Naive thymus-derived CD4-positive, alpha-beta T cell (primary cell): ENCODE measurements around the gene AMOTL1. TPM values are rescaled to one million over a fixed set of nuclear protein-coding genes. Genes with fewer than 3 reads are reported as not detected.

Experiments used
- ATAC-seq: fragments of 150-1000 bp; cut with Tn5 transposase; 2 replicates; pipeline ENCODE4 v1.10.0; 2021; ENCODE audit warnings: mild to moderate bottlenecking, moderate library complexity
- CTCF ChIA-PET: fragments of 350-600 bp; sonication (Branson Sonifier 250); formaldehyde crosslinking; loops from one replicate; lab custom pipeline; 2021; ENCODE audit warnings: antibody characterized with exemption; lab: Charles Lee
- POLR2A ChIA-PET: fragments of 350-600 bp; sonication (Branson Sonifier 250); formaldehyde crosslinking; loops from one replicate; lab custom pipeline; 2021; ENCODE audit warnings: antibody characterized with exemption, inconsistent platforms; lab: Charles Lee
- DNase-seq, 9 donors: peaks; one replicate each; pipeline versions ENCODE4 v3.0.0 to v3.0.0-alpha.2; 2020 to 2022; ENCODE audit warnings: mixed read lengths in 1 of 9
- H3K27ac ChIP-seq: one replicate; pipeline ENCODE4 v1.7.0; 2013; ENCODE audit warnings: mild to moderate bottlenecking, low read depth, low read length, moderate library complexity
- H3K27me3 ChIP-seq, 2 donors: one replicate each; pipeline ENCODE4 v1.7.0; 2013; ENCODE audit warnings: low read length in 2 of 2, mild to moderate bottlenecking in 2 of 2, moderate library complexity in 2 of 2; ENCODE audit not compliant: control insufficient read depth in 2 of 2, insufficient read depth in 2 of 2
- H3K36me3 ChIP-seq, 3 experiments: 1 replicate in 2 of 3; 2 replicates in 1 of 3; pipeline ENCODE4 v1.7.0; 2013; ENCODE audit warnings: low read length in 3 of 3, mild to moderate bottlenecking in 3 of 3, moderate library complexity in 1 of 3; ENCODE audit not compliant: insufficient read depth in 3 of 3, control insufficient read depth in 2 of 3
- H3K4me1 ChIP-seq, 2 donors: one replicate each; pipeline ENCODE4 v1.7.0; 2013; ENCODE audit warnings: low read length in 2 of 2, mild to moderate bottlenecking in 2 of 2, moderate library complexity in 1 of 2; ENCODE audit not compliant: control insufficient read depth in 2 of 2, insufficient read depth in 2 of 2
- H3K4me3 ChIP-seq: 2 replicates; pipeline ENCODE4 v1.7.0; 2013; ENCODE audit warnings: mild to moderate bottlenecking, low read length
- H3K9me3 ChIP-seq, 3 experiments: 1 replicate in 2 of 3; 2 replicates in 1 of 3; pipeline ENCODE4 v1.7.0; 2013; ENCODE audit warnings: low read length in 3 of 3; ENCODE audit not compliant: control insufficient read depth in 2 of 3
- H3K27ac Mint-ChIP-seq, 9 donors: one replicate each; pipeline ENCODE4 v1.8.0; 2020 to 2022; ENCODE audit warnings: mixed read lengths in 9 of 9, mild to moderate bottlenecking in 8 of 9, moderate library complexity in 5 of 9, inconsistent platforms in 2 of 9
- H3K27me3 Mint-ChIP-seq, 5 donors: one replicate each; pipeline ENCODE4 v1.8.0; 2021 to 2022; ENCODE audit warnings: mixed read lengths in 5 of 5, mild to moderate bottlenecking in 1 of 5
- H3K36me3 Mint-ChIP-seq, 5 donors: one replicate each; pipeline ENCODE4 v1.8.0; 2020 to 2022; ENCODE audit warnings: mixed read lengths in 5 of 5, mild to moderate bottlenecking in 3 of 5, inconsistent platforms in 1 of 5
- H3K4me1 Mint-ChIP-seq, 7 donors: one replicate each; pipeline ENCODE4 v1.8.0; 2020 to 2022; ENCODE audit warnings: mixed read lengths in 7 of 7, mild to moderate bottlenecking in 3 of 7, inconsistent platforms in 1 of 7
- H3K4me3 Mint-ChIP-seq, 10 donors: one replicate each; pipeline ENCODE4 v1.8.0; 2020 to 2022; ENCODE audit warnings: mild to moderate bottlenecking in 10 of 10, mixed read lengths in 10 of 10, moderate library complexity in 6 of 10, inconsistent platforms in 2 of 10
- H3K9me3 Mint-ChIP-seq, 11 donors: one replicate each; pipeline ENCODE4 v1.8.0; 2020 to 2022; ENCODE audit warnings: mixed read lengths in 11 of 11, mild to moderate bottlenecking in 4 of 11, inconsistent platforms in 1 of 11, moderate library complexity in 1 of 11
- intact Hi-C, 2 donors: fragments of 100-400 bp; cut with micrococcal nuclease; formaldehyde crosslinking; loops; one replicate each; pipeline ENCODE4 v1.15.1; 2023
- polyA plus RNA-seq, 2 donors: library from polyadenylated mRNA; unstranded; fragments of 300-500 nt; fragmentation: Illumina TruSeq; gene quantifications; one replicate each; pipeline ENCODE4 v1.2.3, GENCODE V29; 2021
- total RNA-seq, 6 experiments: library from RNA in 5 of 6; stranded (reverse) in 5 of 6; gene quantifications; 1 replicate in 5 of 6; 2 replicates in 1 of 6; pipeline ENCODE4 v1.2.3 and lab custom pipeline; 2021 to 2026

The AMOTL1 gene
- total and polyA plus RNA-seq, 7 experiments from 2014 or later: 0.05 to 6.3 (median 0.27) TPM; not detected in 2

GRCh38 chr11:94854770-94855633, 86.8 kb downstream of the AMOTL1 start:
- Histone ChIP-seq H3K27me3 (no peaks in the 10 kb centered on the region), H3K36me3 (no peaks in the 10 kb centered on the region), H3K9me3 (no peaks in the 10 kb centered on the region), H3K27ac (no peak overlapping the region), H3K4me3 (no peak overlapping the region), H3K4me1 (no peaks in the 10 kb centered on the region)
- ChIA-PET POLR2A (no interaction called here), CTCF (no interaction called here)
- peaks cover 0 to 9% (median 0%) of the 10 kb centered on the region in 5 donors for H3K36me3 Mint-ChIP-seq
- no peak overlapping the region for H3K27ac Mint-ChIP-seq
- DNase-seq (no peak), ATAC-seq (no peak)
- H3K4me1 Mint-ChIP-seq: no peaks in the 10 kb centered on the region
- intact Hi-C loops: no loop called here
- H3K27me3 Mint-ChIP-seq: peaks cover 0 to under 1% (median 0%) of the 10 kb centered on the region in 5 donors
- no peak overlapping the region for H3K4me3 Mint-ChIP-seq
- no peaks in the 10 kb centered on the region for H3K9me3 Mint-ChIP-seq

GRCh38 chr11:94855666-94856065, 87.5 kb downstream of the AMOTL1 start:
- no peaks in the 10 kb centered on the region for H3K27me3 ChIP-seq
- ATAC-seq (no peak), DNase-seq (no peak)
- Mint-ChIP-seq H3K36me3 (peaks cover 0 to 9% (median 0%) of the 10 kb centered on the region in 5 donors), H3K27me3 (no peaks in the 10 kb centered on the region), H3K4me1 (no peaks in the 10 kb centered on the region), H3K27ac (no peak overlapping the region), H3K9me3 (no peaks in the 10 kb centered on the region), H3K4me3 (no peak overlapping the region)
- no peaks in the 10 kb centered on the region for H3K9me3 ChIP-seq
- intact Hi-C loops: no loop called here
- ChIA-PET POLR2A (no interaction called here), CTCF (interaction anchor here (1.2 kb wide), 1 partner anchor 8 kb away, joined by 3 read pairs; no protein-coding TSS in a partner anchor)
- no peak overlapping the region for H3K4me3 ChIP-seq
- no peaks in the 10 kb centered on the region for H3K36me3 ChIP-seq
- no peaks in the 10 kb centered on the region for H3K4me1 ChIP-seq
- no peak overlapping the region for H3K27ac ChIP-seq

GRCh38 chr11:94856443-94856842, 88.3 kb downstream of the AMOTL1 start:
- no peaks in the 10 kb centered on the region for H3K4me1 Mint-ChIP-seq
- H3K27me3 Mint-ChIP-seq: no peaks in the 10 kb centered on the region
- Histone ChIP-seq H3K36me3 (no peaks in the 10 kb centered on the region), H3K9me3 (no peaks in the 10 kb centered on the region), H3K27me3 (no peaks in the 10 kb centered on the region), H3K27ac (no peak overlapping the region), H3K4me3 (no peak overlapping the region), H3K4me1 (no peaks in the 10 kb centered on the region)
- intact Hi-C loops: no loop called here
- ATAC-seq: no peak
- peaks cover 0 to 9% (median 0%) of the 10 kb centered on the region in 5 donors for H3K36me3 Mint-ChIP-seq
- ChIA-PET CTCF (interaction anchor here (1.2 kb wide), 1 partner anchor 9 kb away, joined by 3 read pairs; no protein-coding TSS in a partner anchor), POLR2A (no interaction called here)
- no peak for DNase-seq
- no peak overlapping the region for H3K4me3 Mint-ChIP-seq
- no peaks in the 10 kb centered on the region for H3K9me3 Mint-ChIP-seq
- H3K27ac Mint-ChIP-seq: no peak overlapping the region

GRCh38 chr11:94857337-94857736, 89.2 kb downstream of the AMOTL1 start:
- no peaks in the 10 kb centered on the region for H3K4me1 ChIP-seq
- no peak overlapping the region for H3K27ac ChIP-seq
- Mint-ChIP-seq H3K4me1 (no peaks in the 10 kb centered on the region), H3K4me3 (no peak overlapping the region), H3K27ac (no peak overlapping the region), H3K27me3 (no peaks in the 10 kb centered on the region), H3K36me3 (peaks cover 0 to 9% (median 0%) of the 10 kb centered on the region in 5 donors), H3K9me3 (no peaks in the 10 kb centered on the region)
- ATAC-seq (no peak), DNase-seq (no peak)
- ChIA-PET POLR2A (no interaction called here), CTCF (no interaction called here)
- H3K36me3 ChIP-seq: no peaks in the 10 kb centered on the region
- no peaks in the 10 kb centered on the region for H3K27me3 ChIP-seq
- intact Hi-C loops: no loop called here
- no peak overlapping the region for H3K4me3 ChIP-seq
- H3K9me3 ChIP-seq: no peaks in the 10 kb centered on the region

- no peaks in the 10 kb centered on the region for H3K4me1 Mint-ChIP-seq
- Histone ChIP-seq H3K9me3 (no peaks in the 10 kb centered on the region), H3K36me3 (no peaks in the 10 kb centered on the region), H3K4me1 (no peaks in the 10 kb centered on the region), H3K4me3 (no peak overlapping the region), H3K27ac (no peak overlapping the region), H3K27me3 (no peaks in the 10 kb centered on the region)
- ChIA-PET POLR2A (no interaction called here), CTCF (no interaction called here)
- DNase-seq: no peak
- ATAC-seq: no peak
- no peaks in the 10 kb centered on the region for H3K27me3 Mint-ChIP-seq
- intact Hi-C loops: no loop called here
- H3K4me3 Mint-ChIP-seq: no peak overlapping the region
- no peaks in the 10 kb centered on the region for H3K9me3 Mint-ChIP-seq
- peaks cover 0 to 9% (median 0%) of the 10 kb centered on the region in 5 donors for H3K36me3 Mint-ChIP-seq
- H3K27ac Mint-ChIP-seq: no peak overlapping the region
Measured at GRCh38 chr11:94858012-94858705, 90.0 kb downstream of the AMOTL1 start.

GRCh38 chr11:94860333-94860732, 92.2 kb downstream of the AMOTL1 start:
- H3K4me1 ChIP-seq: no peaks in the 10 kb centered on the region
- CTCF ChIA-PET: no interaction called here
- POLR2A ChIA-PET: no interaction called here
- no peaks in the 10 kb centered on the region for H3K27me3 Mint-ChIP-seq
- H3K27ac Mint-ChIP-seq: no peak overlapping the region
- ATAC-seq (no peak), DNase-seq (no peak)
- H3K36me3 ChIP-seq: no peaks in the 10 kb centered on the region
- no peaks in the 10 kb centered on the region for H3K9me3 ChIP-seq
- intact Hi-C loops: no loop called here
- no peaks in the 10 kb centered on the region for H3K36me3 Mint-ChIP-seq
- H3K4me3 Mint-ChIP-seq: no peak overlapping the region
- H3K4me1 Mint-ChIP-seq: no peaks in the 10 kb centered on the region
- H3K27ac ChIP-seq: no peak overlapping the region
- H3K4me3 ChIP-seq: no peak overlapping the region
- H3K27me3 ChIP-seq: no peaks in the 10 kb centered on the region
- no peaks in the 10 kb centered on the region for H3K9me3 Mint-ChIP-seq
